Measurements from ENCODE around the gene ADAMTS12. TPM values are rescaled to one million over a fixed set of nuclear protein-coding genes. Genes with fewer than 3 reads are reported as not detected.

ADAMTS12 gene
- total RNA-seq, 3 donors from 2014 or later (not counting 1 experiment from before 2014, with no cell fraction given) = not detected

- H3K4me1 ChIP-seq (ENCODE audit: control insufficient read depth, insufficient read depth, low read length) = no peaks in the 10 kb centered on the region
- H3K9me3 ChIP-seq (ENCODE audit: control insufficient read depth, insufficient read depth, low read length) = no peaks in the 10 kb centered on the region
- no peak for ATAC-seq
- TF ChIP-seq, protein P1, sequence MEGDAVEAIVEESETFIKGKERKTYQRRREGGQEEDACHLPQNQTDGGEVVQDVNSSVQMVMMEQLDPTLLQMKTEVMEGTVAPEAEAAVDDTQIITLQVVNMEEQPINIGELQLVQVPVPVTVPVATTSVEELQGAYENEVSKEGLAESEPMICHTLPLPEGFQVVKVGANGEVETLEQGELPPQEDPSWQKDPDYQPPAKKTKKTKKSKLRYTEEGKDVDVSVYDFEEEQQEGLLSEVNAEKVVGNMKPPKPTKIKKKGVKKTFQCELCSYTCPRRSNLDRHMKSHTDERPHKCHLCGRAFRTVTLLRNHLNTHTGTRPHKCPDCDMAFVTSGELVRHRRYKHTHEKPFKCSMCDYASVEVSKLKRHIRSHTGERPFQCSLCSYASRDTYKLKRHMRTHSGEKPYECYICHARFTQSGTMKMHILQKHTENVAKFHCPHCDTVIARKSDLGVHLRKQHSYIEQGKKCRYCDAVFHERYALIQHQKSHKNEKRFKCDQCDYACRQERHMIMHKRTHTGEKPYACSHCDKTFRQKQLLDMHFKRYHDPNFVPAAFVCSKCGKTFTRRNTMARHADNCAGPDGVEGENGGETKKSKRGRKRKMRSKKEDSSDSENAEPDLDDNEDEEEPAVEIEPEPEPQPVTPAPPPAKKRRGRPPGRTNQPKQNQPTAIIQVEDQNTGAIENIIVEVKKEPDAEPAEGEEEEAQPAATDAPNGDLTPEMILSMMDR (IDR thresholded peaks at IDR 0.05) = no peak
- Mint-ChIP-seq H3K9me3 (no peaks in the 10 kb centered on the region), H3K4me1 (no peaks in the 10 kb centered on the region), H3K4me3 (no peak overlapping the region), H3K36me3 (no peaks in the 10 kb centered on the region), H3K27me3 (ENCODE audit: low read depth in 2 of 2) (peaks cover 20 to 31% of the 10 kb centered on the region in 2 donors), H3K27ac (no peak overlapping the region)
- no peak overlapping the region for H3K27ac ChIP-seq (ENCODE audit: low read length)
- no peaks in the 10 kb centered on the region for H3K36me3 ChIP-seq (ENCODE audit: control insufficient read depth, insufficient read depth, low read length)
- intact Hi-C loops (cut with micrococcal nuclease) = loop anchor here (10.0 kb wide), 1 partner anchor 1935 kb away; no protein-coding TSS in a partner anchor
- H3K27me3 ChIP-seq (ENCODE audit: control insufficient read depth, insufficient read depth, low read length) = no peaks in the 10 kb centered on the region
- WGBS (ENCODE audit: insufficient coverage) = 89% methylated on average over 5 of the region's 6 CpGs
- H3K4me3 ChIP-seq (ENCODE audit: low read length) = no peak overlapping the region
- no peak for DNase-seq
Measured at GRCh38 chr5:33929925-33930690, 38.3 kb upstream of the ADAMTS12 start.

- Histone ChIP-seq H3K4me1 (ENCODE audit: control insufficient read depth, insufficient read depth, low read length) (no peaks in the 10 kb centered on the region), H3K4me3 (ENCODE audit: low read length) (no peak overlapping the region), H3K27ac (ENCODE audit: low read length) (no peak overlapping the region), H3K36me3 (ENCODE audit: control insufficient read depth, insufficient read depth, low read length) (no peaks in the 10 kb centered on the region), H3K9me3 (ENCODE audit: control insufficient read depth, insufficient read depth, low read length) (no peaks in the 10 kb centered on the region), H3K27me3 (ENCODE audit: control insufficient read depth, insufficient read depth, low read length) (no peaks in the 10 kb centered on the region)
- no peak for ATAC-seq
- DNase-seq = no peak
- no peaks in the 10 kb centered on the region for H3K9me3 Mint-ChIP-seq
- H3K4me1 Mint-ChIP-seq = no peaks in the 10 kb centered on the region
- intact Hi-C loops (cut with micrococcal nuclease) = loop anchor here (10.0 kb wide), 1 partner anchor 1933 kb away; no protein-coding TSS in a partner anchor
- H3K36me3 Mint-ChIP-seq = no peaks in the 10 kb centered on the region
- no peak overlapping the region for H3K27ac Mint-ChIP-seq
- 86% methylated on average over 2 of the region's 2 CpGs for WGBS (ENCODE audit: insufficient coverage)
- no peak overlapping the region for H3K4me3 Mint-ChIP-seq
- peaks cover 19 to 21% of the 10 kb centered on the region in 2 donors for H3K27me3 Mint-ChIP-seq (ENCODE audit: low read depth in 2 of 2)
- TF ChIP-seq, protein P1 (IDR thresholded peaks at IDR 0.05) = no peak
Measured at GRCh38 chr5:33928283-33928682, 36.5 kb upstream of the ADAMTS12 start.

DNA sequence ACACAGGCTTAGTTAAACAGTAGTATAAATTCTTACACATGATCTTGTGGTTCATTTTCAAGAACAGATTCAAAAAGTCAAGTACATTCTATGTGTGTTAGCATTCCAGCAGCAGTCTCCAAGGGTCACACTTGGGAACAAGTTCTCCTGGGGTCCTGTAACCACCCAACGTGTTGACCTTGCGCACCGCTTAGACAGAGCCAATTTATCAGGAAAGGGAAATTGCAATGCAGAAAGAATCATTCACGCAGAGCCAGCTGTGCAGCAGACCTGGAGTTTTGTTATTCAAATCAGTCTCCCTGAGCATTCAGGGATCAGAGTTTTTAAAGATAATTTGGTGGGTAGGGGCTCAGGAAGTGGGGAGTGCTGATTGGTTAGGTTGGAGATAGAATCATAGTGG is 35.9 kb upstream of the ADAMTS12 start:
- no peaks in the 10 kb centered on the region for H3K9me3 Mint-ChIP-seq
- no peak overlapping the region for H3K4me3 Mint-ChIP-seq
- ATAC-seq = no peak
- DNase-seq = no peak
- H3K4me3 ChIP-seq (ENCODE audit: low read length) = no peak overlapping the region
- intact Hi-C loops (cut with micrococcal nuclease) = loop anchor here (10.0 kb wide), 1 partner anchor 1933 kb away; no protein-coding TSS in a partner anchor
- H3K36me3 Mint-ChIP-seq = no peaks in the 10 kb centered on the region
- H3K27me3 Mint-ChIP-seq (ENCODE audit: low read depth in 2 of 2) = peaks cover 21 to 22% of the 10 kb centered on the region in 2 donors
- H3K27ac Mint-ChIP-seq = no peak overlapping the region
- no peaks in the 10 kb centered on the region for H3K27me3 ChIP-seq (ENCODE audit: control insufficient read depth, insufficient read depth, low read length)
- no peaks in the 10 kb centered on the region for H3K36me3 ChIP-seq (ENCODE audit: control insufficient read depth, insufficient read depth, low read length)
- 79% methylated on average over 4 of the region's 4 CpGs for WGBS (ENCODE audit: insufficient coverage)
- TF ChIP-seq, protein P1 (IDR thresholded peaks at IDR 0.05) = no peak
- H3K4me1 Mint-ChIP-seq = no peaks in the 10 kb centered on the region
- H3K4me1 ChIP-seq (ENCODE audit: control insufficient read depth, insufficient read depth, low read length) = no peaks in the 10 kb centered on the region
- no peaks in the 10 kb centered on the region for H3K9me3 ChIP-seq (ENCODE audit: control insufficient read depth, insufficient read depth, low read length)
- H3K27ac ChIP-seq (ENCODE audit: low read length) = no peak overlapping the region
